Measurements from ENCODE around the gene GDPD1. TPM values are rescaled to one million over a fixed set of nuclear protein-coding genes. Genes with fewer than 3 reads are reported as not detected.
A peak's percentile ranks its signal among the peaks of the same experiment; 100 is the strongest.
"Not testable (repeated sequence)": the region's sequence is repeated elsewhere in the genome, so short reads cannot be mapped to it uniquely, and the experiment has no call there.

Gene GDPD1
- 10 to 100 TPM in 1 of 3 donors, 1 to 10 TPM in 2; 9.2 to 10.3 (median 9.5) TPM for polyA plus RNA-seq (ENCODE audit: insufficient read length in 3 of 3)
- long read RNA-seq, donor 1, partial matches to known transcripts = 0 of 1 reads
- long read RNA-seq, donor 1, other reads (novel, unspliced or antisense) = 0 of 1 reads
- long read RNA-seq, donor 2 = 0 reads
- long read RNA-seq, donor 3 = 0 reads
- long read RNA-seq, donor 4, partial matches to known transcripts = 0 of 2 reads
- long read RNA-seq, donor 4, other reads (novel, unspliced or antisense) = 0 of 2 reads
- long read RNA-seq, donor 5 = 0 reads
- long read RNA-seq, donor 6, partial matches to known transcripts = 0 of 1 reads
- long read RNA-seq, donor 6, other reads (novel, unspliced or antisense) = 0 of 1 reads
- long read RNA-seq, donor 7 = 0 reads
- long read RNA-seq, donor 8 = 0 reads
- long read RNA-seq, donor 9, partial matches to known transcripts = 0 of 2 reads
- long read RNA-seq, donor 9, other reads (novel, unspliced or antisense) = 0 of 2 reads
- long read RNA-seq, donor 10, partial matches to known transcripts = 0 of 1 reads
- long read RNA-seq, donor 10, other reads (novel, unspliced or antisense) = 0 of 1 reads
- long read RNA-seq, donor 11, partial matches to known transcripts = 0 of 2 reads
- long read RNA-seq, donor 11, other reads (novel, unspliced or antisense) = 0 of 2 reads
- long read RNA-seq, donor 12 = 0 reads
- long read RNA-seq, donor 13 = 0 reads
- long read RNA-seq, donor 14, partial matches to known transcripts = 0 of 1 reads
- long read RNA-seq, donor 14, other reads (novel, unspliced or antisense) = 0 of 1 reads
- long read RNA-seq, donor 15 = 0 reads
- long read RNA-seq, donor 16, partial matches to known transcripts = 0 of 4 reads
- long read RNA-seq, donor 16, other reads (novel, unspliced or antisense) = 0 of 4 reads

DNA sequence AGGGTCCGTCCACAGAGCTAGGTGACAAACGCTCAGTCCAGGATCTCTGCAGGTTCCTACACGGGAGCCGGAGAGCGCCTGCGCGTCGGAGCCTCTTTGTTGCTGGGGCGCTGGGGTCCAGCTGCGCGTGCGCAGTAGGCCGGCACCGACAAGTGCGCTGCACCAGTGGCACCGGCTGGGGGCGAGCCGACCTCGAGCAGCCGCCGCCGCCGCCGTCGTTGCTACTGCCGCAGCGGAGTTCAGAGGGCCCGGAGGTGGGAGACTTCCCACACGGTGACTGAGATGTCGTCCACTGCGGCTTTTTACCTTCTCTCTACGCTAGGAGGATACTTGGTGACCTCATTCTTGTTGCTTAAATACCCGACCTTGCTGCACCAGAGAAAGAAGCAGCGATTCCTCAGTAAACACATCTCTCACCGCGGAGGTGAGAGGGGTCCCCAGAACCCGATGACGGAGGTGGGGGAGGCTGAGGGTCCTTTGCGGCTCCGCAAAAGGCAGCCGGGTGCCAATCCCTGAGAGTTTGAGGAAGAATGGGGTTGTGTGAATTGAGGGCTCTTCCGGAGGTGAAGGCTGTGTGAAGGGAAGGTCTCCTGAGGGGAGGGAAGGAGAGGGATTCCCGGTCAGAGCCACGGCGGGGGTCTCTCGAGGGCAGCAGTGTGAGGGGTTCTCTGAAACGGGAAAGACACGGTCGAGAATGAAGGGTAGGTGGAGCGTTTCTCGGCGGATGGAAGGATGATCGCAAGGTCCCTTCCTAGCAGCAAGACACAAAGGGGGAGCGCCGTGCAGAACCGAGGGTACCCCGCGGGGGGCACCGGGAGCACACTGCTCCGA is at the start of gene GDPD1:
TSS of gene GDPD1 (plus strand) at position 184 of the 831 bp plus-strand sequence. CDS start at position 283, 99 bp downstream.
- peak; percentile 81 to 94 (median 91) for DNase-seq (ENCODE audit: extremely low read depth in 1 of 11, low read depth in 9 of 11, low spot score in 4 of 11)

DNA sequence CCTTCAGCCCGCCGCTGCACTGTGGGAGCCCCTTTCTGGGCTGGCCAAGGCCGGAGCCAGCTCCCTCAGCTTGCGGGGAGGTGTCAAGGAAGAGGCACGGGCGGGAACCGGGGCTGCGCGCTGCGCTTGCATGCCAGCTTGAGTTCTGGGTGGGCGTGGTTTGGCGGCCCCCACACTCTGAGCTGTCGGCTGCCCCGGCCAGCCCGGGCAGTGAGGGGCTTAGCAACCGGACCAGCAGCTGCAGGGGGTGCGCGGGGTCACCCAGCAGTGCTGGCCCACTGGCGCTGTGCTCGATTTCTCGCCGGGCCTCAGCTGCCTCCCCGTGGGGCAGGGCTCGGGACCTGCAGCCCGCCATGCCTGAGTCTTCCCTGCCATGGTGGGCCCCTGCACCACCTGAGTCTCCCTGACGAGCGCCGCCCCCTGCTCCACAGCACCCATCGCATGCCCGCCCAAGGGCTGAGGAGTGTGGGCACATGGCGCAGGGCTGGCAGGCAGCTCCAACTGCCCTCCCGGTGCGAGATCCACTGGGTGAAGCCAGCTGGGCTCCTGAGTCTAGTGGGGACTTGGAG is 47.8 kb upstream of the GDPD1 start:
- DNase-seq (ENCODE audit: extremely low read depth in 1 of 11, low read depth in 9 of 11, low spot score in 4 of 11) = no peak

DNA sequence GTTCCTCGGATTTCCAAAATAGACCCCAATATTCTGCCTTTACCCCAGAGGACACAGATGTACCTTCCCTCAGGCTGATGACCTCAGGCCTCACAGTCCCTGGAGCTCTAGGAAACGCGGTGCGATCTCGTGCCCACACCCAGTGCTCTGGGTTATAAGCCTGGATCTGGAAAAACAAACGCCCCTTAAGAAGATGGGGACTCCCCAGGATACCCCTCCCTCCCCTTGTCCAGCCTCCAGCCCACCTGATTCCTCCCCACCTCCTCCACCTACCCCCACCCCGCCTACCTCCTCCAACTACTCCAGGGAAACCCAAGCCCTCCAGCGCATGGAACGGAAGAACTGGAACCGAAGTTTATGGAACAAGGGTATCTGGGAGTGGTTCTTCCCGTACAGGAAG is 45.6 kb upstream of the GDPD1 start:
- no peak for DNase-seq (ENCODE audit: extremely low read depth in 1 of 11, low read depth in 9 of 11, low spot score in 4 of 11)

DNA sequence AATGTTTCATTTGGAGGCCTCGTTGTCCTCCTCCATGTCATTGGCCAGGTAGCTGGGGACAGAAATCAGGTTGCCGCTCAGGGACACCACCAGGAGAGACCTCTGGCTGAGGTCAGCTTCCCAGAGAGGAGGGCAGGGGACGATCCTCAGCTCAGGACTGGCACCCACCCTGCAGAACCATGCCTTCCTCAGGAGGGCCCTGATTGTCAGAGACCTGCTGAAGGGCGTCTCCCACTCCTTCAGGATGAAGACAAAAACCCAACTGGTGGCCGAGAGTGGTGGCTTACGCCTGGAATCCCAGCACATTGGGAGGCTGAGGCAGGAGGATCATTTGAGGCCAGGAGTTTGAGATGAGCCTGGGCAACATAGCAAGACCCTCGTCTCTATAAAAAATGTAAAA is 45.2 kb upstream of the GDPD1 start:
- DNase-seq (ENCODE audit: extremely low read depth in 1 of 11, low read depth in 9 of 11, low spot score in 4 of 11) = no peak

DNA sequence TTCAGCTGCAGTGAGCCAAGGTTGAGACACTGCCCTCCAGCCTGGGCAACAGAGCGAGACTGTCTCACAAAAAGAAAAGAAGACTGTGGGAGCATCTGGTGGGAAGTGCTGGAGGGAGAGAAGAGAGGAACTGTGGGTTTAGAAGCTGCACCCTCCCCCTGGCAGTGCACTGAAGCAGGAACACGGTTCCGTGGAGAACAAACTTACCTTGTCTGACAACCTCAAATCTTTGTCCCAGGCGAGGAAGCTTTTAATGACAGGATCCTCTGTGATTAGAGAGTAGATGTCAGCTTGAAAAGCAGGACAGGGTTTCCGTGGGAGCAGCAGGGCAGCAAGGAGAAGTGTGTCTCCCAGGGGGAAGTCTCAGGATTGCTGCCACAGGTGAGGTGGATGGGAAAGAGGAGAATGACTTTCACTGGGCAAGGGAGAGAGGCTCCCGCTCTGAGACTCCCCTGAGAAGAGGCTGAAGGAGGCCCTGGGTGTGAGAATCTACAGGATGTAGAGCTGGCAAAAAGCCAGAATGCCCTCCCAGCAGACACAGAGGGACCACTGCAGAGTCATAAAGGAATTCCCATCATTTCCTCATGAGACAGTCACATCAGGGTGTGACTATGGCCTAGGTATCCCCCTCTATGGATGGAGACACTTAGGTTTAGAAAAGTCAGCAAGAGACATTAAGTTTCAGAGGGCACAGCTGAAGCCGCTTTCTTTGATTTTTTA is 41.9 kb upstream of the GDPD1 start:
- DNase-seq (ENCODE audit: extremely low read depth in 1 of 11, low read depth in 9 of 11, low spot score in 4 of 11) = no peak

DNA sequence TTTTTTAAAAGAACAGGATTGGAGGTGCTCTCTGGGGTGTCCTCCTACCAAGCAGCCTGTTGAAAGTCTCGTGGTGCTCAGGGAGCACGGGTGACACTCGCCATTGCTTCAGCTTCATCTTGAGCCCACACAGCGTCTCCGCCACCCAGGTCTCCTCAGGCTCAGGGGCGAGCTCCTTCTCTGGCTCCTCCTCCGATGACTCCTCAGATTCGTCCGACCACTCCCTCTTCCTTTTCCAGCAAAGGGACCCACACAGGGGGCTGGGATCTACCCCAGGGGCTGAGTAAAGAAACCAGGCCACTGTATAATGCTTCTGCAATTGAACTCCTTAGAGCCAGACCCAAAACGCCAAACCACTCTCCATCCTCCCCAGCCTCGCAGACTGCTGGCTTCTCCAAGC is 40.7 kb upstream of the GDPD1 start:
- not testable (repeated sequence) for DNase-seq (ENCODE audit: extremely low read depth in 1 of 11, low read depth in 9 of 11, low spot score in 4 of 11)

DNA sequence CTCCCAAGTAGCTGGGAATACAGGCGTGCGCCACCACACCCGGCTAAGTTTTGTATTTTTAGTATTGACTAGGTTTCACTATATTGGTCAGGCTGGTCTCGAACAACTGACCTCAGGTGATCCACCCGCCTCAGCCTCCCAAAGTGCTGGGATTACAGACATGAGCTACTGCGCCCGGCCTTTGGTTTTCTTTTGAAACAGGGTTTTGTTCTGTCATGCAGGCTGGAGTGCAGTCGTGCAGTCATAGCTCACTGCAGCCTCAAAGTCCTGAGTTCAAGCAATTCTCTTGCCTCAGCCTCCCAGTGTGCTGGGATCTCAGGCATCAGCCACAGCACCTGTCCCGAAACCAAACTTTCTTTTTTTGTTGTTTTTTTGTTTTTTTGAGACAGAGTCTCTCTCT is 39.7 kb upstream of the GDPD1 start:
- DNase-seq (ENCODE audit: extremely low read depth in 1 of 11, low read depth in 9 of 11, low spot score in 4 of 11) = no peak

DNA sequence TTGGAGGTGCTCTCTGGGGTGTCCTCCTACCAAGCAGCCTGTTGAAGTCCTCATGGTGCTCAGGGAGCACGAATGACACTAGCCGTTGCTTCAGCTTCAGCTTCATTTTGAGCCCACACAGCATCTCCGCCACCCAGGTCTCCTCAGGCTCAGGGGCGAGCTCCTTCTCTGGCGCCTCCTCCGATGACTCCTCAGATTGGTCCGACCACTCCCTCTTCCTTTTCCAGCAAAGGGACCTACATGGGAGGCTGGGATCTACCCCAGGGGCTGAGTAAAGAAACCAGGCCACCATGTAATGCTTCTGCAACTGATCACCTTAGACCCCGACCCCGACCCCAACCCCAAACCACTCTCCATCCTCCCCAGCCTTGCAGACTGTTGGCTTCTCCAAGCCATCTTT is 38.8 kb upstream of the GDPD1 start:
- DNase-seq (ENCODE audit: extremely low read depth in 1 of 11, low read depth in 9 of 11, low spot score in 4 of 11) = no peak

DNA sequence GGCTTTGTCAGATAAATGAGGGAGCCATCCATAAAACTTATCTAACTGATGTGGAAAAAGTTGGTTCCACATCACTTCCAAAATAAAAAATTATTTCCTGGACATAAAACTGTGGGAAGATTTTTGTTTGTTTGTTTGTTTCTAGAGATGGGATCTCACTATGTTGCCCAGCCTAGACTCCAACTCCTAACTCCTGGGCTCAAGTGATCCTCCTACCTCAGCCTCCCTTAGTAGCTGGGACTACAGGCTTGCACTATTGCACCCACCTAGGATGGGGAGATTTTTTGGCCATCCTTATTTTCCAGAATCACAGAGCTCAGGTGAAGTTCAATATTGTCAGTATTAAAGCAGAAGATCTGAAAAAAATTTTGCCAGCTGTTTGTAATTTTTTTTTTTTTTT is 34.3 kb upstream of the GDPD1 start:
- DNase-seq (ENCODE audit: extremely low read depth in 1 of 11, low read depth in 9 of 11, low spot score in 4 of 11) = no peak

DNA sequence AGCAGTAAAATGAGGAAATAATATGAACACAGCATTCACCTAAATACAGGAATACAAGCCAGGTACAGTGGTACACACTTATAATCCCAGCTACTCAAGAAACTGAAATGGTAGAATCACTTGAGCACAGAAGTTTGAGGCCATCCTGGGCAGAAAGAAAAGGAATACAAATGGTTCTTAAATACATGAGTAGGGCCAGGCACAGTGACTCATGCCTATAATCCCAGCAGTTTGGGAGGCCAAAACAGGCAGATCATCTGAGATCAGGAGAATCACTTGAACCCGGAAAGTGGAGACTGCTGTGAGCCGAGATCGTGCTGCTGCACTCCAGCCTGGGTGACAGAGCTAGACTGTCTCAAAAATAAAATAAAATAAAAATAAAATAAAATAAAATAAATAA is 33.5 kb upstream of the GDPD1 start:
- no peak for DNase-seq (ENCODE audit: extremely low read depth in 1 of 11, low read depth in 9 of 11, low spot score in 4 of 11)

DNA sequence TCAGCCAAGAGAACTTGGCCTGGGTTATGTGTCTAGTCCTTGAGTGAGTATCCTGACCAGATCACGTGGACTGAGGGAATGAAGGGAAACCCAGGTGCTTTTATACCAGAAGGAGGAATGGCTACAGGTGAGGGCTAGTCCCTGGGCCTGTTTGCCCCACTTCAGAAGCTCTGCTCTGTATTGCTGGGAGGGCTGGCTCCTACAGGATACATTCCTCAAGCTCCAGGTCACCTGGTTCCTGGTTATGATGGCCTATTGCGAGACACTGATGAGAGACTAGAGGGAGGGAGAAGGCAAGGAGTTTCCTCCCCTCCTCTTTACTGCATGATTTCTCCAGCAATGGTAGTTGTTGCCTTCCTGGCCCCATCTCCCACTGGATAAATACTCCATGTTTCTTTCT is 29.5 kb upstream of the GDPD1 start:
- no peak for DNase-seq (ENCODE audit: extremely low read depth in 1 of 11, low read depth in 9 of 11, low spot score in 4 of 11)

DNA sequence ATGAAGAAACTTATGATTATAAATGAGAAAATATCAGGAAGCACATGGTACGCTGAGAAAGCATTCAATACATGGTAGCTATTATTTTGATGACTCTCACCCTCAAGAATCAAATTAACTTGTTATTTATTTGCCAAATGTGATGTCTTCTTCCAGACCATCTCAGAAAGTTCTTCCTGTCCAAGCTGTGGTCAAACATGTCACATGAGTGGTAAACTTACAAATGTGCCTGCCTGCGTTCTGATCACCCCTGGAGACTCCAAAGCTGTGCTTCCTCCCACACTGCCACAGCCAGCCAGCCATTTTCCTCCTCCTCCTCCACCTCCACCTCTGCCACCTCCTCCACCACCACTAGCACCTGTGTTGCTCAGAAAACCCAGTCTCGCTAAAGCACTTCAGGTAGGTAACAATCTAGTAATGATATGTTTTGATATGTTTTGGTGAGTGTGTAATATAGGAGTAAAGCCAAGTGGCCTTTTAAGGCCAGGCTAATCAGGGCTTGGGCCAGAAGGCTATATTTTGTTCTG is 26.9 kb upstream of the GDPD1 start:
- DNase-seq (ENCODE audit: extremely low read depth in 1 of 11, low read depth in 9 of 11, low spot score in 4 of 11) = no peak

DNA sequence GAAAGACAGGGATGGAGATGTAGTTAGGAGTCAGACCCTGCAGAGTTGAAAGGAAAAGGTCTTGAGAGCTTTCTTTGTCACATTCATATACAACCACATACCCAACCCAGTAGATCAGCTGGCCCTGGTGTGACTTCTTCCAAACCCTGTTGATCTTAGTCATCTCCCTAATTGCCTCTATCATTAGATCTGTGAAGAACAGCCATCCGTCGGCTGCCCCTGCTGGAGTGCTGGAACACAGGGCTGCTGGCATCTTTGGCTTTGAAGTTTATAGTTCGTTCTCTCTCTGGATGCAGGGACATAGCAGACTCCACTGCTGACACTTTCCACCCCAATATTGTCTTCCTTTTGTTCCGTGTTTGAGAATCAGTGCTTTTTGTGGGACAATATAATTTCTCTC is 20.9 kb upstream of the GDPD1 start:
- DNase-seq (ENCODE audit: extremely low read depth in 1 of 11, low read depth in 9 of 11, low spot score in 4 of 11) = no peak

DNA sequence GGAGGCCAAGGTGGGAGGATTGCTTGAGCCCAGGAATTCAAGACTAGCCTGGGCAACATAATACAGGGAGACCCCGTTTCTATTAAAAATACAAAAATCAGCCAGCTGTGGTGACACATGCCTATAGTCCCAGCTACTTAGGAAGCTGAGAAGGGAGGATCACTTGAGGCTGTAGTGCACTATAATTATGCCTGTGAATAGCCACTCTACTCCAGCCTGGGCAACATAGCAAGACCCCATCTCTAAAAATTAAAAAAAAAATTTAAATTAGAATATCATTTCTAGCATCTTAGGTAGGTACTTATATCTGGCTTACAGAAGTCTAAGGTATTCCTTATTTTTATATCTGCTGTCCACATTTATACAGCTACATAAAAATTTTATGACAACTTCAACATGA is 18.0 kb upstream of the GDPD1 start:
- DNase-seq (ENCODE audit: extremely low read depth in 1 of 11, low read depth in 9 of 11, low spot score in 4 of 11) = no peak

DNA sequence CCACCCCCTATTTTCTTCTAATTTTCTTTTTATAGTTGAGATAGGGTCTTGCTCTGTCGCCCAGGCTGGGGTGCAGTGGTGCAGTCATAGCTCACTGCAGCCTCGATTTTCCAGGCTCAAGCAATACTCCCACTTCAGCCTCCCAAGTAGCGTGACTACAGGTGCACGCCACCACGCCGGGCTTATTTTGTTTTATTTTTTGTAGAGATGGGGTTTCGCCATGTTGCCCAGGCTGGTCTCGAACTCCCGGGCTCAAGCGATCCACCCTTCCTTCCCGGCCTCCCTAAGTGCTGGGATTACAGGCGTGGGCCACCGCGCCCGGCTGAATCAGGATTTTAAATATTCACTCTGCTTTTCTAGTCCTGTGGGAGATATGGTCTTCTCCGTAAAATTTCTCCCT is 941 bp upstream of the GDPD1 start:
- DNase-seq (ENCODE audit: extremely low read depth in 1 of 11, low read depth in 9 of 11, low spot score in 4 of 11) = no peak

DNA sequence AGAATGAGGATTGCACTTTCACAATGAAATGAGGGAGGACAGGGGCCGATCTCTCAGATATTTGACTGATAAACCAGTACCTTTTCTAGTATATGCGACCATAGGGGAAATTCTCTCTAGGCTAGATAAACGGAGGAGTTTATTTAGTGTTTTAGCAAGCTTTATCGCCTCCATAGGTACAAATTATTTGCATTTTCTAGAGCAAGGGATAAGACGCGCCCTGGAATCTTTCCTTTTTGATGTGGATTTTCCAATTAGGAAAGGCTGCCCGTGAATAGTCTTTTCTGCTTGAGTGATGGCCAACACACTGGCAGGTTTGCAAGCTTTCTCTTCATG is 351 bp upstream of the GDPD1 start:
- DNase-seq (ENCODE audit: extremely low read depth in 1 of 11, low read depth in 9 of 11, low spot score in 4 of 11) = no peak

DNA sequence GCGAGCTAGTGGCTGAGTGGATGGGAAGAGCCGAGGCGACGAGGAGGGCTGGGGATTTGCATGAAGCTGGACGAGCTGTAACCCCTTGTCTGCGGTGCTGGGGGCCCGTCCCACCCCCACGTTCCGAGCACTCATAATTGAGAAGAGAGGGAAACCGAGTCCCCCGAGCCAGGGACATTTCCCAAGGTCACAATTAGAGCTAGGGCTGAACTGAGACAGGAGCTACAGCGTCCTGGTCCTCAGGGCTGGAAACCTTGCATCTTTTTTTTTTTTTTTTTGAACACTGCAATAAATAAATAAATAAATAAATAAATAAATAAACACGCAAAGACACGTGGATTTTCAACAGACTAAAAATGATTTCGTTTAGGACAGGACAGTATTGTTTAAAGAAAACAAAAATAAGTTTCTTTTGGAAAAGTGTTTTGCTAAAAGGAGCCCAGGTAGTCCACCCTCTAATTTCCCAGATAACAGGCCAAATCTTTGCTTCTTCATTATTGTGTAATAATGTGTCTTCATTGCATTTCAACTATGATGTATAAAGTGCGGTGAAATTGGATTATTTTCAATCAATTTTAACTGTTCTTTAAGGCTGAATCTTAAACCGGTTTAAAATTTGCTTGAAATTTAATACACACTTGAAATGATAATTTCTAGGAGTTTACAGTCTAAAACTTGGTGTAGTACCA is 992 bp downstream of the GDPD1 start:
- peak in 6 of 11 donors; percentile 4 to 31 (median 16) for DNase-seq (ENCODE audit: extremely low read depth in 1 of 11, low read depth in 9 of 11, low spot score in 4 of 11)

DNA sequence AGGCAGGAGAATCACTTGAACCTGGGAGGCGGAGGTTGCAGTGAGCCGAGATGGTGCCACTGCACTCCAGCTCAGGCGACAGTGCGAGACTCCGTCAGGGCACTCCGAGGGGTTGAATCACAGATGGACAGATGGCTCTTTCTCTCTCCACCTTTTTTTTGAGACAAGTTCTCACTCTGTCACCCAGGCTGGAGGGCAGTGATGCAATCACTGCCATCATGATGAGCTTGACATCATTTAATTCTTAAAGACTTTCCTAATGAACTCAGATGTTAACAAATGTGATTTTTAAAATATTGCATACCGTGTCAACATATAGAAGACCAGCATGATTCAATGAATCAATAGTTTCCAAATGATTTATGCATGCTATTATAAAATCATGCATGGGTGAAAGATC is 3.5 kb downstream of the GDPD1 start:
- no peak for DNase-seq (ENCODE audit: extremely low read depth in 1 of 11, low read depth in 9 of 11, low spot score in 4 of 11)
